H1 (cell line): ENCODE data around the gene C19orf67. TPM values are rescaled to one million over a fixed set of nuclear protein-coding genes. Genes with fewer than 3 reads are reported as not detected.

Source experiments
- BCL11A ChIP-seq, 2 experiments: IDR thresholded peaks; one replicate each; pipeline ENCODE4 v1.6.1; 2011; ENCODE audit warnings: low read depth in 2 of 2, low read length in 2 of 2, mild to moderate bottlenecking in 2 of 2
- CEBPB ChIP-seq: IDR thresholded peaks from 2 replicates; pipeline ENCODE4 v1.6.1; 2012; ENCODE audit warnings: low read depth, low read length
- CHD7 ChIP-seq: fragments of 300-600 bp; sonication (generic); IDR thresholded peaks from 2 replicates; pipeline ENCODE4 v1.7.1; 2012; ENCODE audit warnings: low read length, moderate library complexity, mild to moderate bottlenecking, inconsistent platforms; ENCODE audit not compliant: insufficient replicate concordance
- GABPA ChIP-seq: IDR thresholded peaks from 2 replicates; pipeline ENCODE4 v1.6.1; 2011; ENCODE audit warnings: mild to moderate bottlenecking, low read length, moderate library complexity, borderline replicate concordance; ENCODE audit not compliant: insufficient read depth
- JUN ChIP-seq: IDR thresholded peaks from 2 replicates; pipeline ENCODE4 v1.6.1; 2011; ENCODE audit warnings: low read depth, mild to moderate bottlenecking, improper control_type of control experiment, low read length
- MAX ChIP-seq: IDR thresholded peaks from 2 replicates; pipeline ENCODE4 v1.6.1; 2012; ENCODE audit warnings: inconsistent platforms
- POLR2AphosphoS5 ChIP-seq: IDR thresholded peaks from 2 replicates; pipeline ENCODE4 v1.6.1; 2011; ENCODE audit warnings: low read depth, low read length
- RFX5 ChIP-seq: IDR thresholded peaks from 2 replicates; pipeline ENCODE4 v1.6.1; 2011; ENCODE audit warnings: low read depth, low read length, improper control_type of control experiment, borderline replicate concordance
- RNF2 ChIP-seq: fragments of 200-900, 300-1000 bp; sonication (generic); IDR thresholded peaks from 2 replicates; pipeline ENCODE4 v1.7.1; 2016; ENCODE audit warnings: borderline replicate concordance, low read depth, mild to moderate bottlenecking, antibody characterized with exemption, low read length; ENCODE audit not compliant: poor library complexity, severe bottlenecking; ENCODE audit errors: missing control alignments
- SP1 ChIP-seq: IDR thresholded peaks from 2 replicates; pipeline ENCODE4 v1.6.1; 2011; ENCODE audit warnings: low read depth, low read length
- SUZ12 ChIP-seq: fragments of 200-600 bp; sonication (generic); IDR thresholded peaks from 2 replicates; pipeline ENCODE4 v1.6.1; 2012; ENCODE audit warnings: mild to moderate bottlenecking, inconsistent platforms, low read length, moderate library complexity, mixed read lengths
- polyA plus RNA-seq, 7 experiments: library from polyadenylated mRNA; depleted of rRNA in 3 of 7; stranded (reverse) in 5 of 7; unstranded in 2 of 7; fragments of >200 nt in 5 of 7; fragments of 200-250 nt in 2 of 7; gene quantifications; 1 replicate in 5 of 7; 2 replicates in 1 of 7; 4 replicates in 1 of 7; pipeline versions ENCODE4 v1.2.1 to v1.2.3, GENCODE V29; 2011 to 2013; ENCODE audit warnings: missing spikeins in 2 of 7, mixed read lengths in 2 of 7
- total RNA-seq: library from RNA; stranded (reverse); fragmentation: NEBNext Ultra II Directional; extraction: Animal tissue kit (Norgen Biotek cat#: 25700); gene quantifications from 2 replicates; pipeline ENCODE4 v1.2.1, GENCODE V29; 2021

The C19orf67 gene
- total and polyA plus RNA-seq, 2 of the 8 experiments (the other 6 are each of a cell fraction or from before 2014, with no cell fraction given) = 0.12 TPM; not detected in 1

DNA sequence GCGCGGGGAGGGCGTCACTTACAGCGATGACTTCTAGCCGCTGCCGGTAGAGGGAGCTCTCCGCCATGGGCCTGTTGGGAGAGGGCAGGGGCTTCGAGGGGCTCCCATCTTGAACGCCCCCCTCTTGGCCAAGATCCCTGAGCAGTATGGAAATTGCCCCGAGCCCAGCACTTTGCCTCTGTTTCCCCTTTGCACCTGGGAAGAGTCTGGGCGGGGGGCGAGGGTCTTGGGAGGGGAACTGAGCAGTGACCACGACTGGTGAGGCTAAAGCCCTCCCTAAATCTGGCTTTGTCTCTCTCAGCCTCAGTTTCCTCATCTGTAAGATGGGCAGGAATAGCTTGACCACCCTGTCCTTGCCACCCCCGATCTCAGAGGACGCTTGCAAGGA, 26.5 kb downstream of the C19orf67 start (continued):
- TF ChIP-seq RFX5 = no peak
- no peak for TF ChIP-seq MAX
- no peak for TF ChIP-seq SP1
- TF ChIP-seq CEBPB = no peak
- no peak; the same call in 1 of the 2 replicates for TF ChIP-seq GABPA
- TF ChIP-seq RNF2 = no peak
- TF ChIP-seq JUN = no peak
- no peak for TF ChIP-seq SUZ12
- TF ChIP-seq POLR2AphosphoS5 = no peak
- no peak for TF ChIP-seq BCL11A (IDR thresholded peaks at IDR 0.05; ENCODE audit: low read depth in 2 of 2, low read length in 2 of 2)
- no peak for TF ChIP-seq CHD7
